ENCODE measurements around the gene SMG6. TPM values are rescaled to one million over a fixed set of nuclear protein-coding genes. Genes with fewer than 3 reads are reported as not detected.

SMG6 gene
- total RNA-seq, 1 donor from 2014 or later, result 28.8 TPM

DNA sequence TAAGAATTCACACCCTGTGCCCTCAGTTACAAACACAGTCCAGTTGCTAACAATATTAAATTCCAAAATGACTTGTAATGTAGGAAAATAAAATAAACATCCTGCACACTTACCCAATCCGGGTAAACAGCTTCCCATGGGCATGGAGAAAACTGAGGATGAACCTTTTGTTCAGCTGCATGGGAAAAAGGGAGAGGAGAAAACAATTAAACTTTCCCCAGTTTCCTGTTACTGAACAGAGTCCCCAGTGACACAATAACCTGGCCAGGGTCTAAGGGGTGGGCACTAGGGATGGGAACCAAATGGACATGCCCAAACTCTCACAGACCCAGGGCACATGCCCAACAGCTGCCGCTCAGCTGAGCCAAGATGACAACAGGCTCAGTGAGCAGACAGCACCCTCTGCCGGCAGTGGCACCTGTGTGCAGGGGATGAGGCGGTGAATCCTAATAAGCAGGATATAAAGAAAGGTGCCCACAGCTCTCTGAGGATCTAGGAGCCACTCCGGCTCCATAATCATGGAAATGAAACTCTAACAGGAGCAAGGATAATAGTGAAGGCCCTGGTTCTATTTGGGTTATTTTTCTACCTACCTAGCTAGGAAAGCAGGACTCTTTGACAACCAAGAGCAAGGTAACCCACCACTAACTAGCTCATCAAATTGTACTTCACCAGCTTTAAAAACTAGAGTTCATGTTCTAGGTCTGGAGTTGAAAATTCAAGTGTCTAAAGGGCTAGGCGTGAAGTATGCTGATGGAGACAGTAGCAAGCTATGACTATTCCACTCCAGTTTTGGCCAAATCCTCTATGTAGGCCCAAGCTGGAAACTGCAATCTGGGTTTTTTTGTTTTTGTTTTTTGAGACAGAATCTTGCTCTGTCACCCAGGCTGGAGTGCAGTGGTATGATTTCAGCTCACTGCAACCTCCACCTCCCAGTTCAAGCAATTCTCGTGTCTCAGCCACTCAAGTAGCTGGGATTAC lies 58.8 kb downstream of the SMG6 start:
- Histone ChIP-seq H3K27ac (peak overlapping the region; percentile 77), H3K4me3 (no peak overlapping the region), H3K36me3 (peaks cover 19% of the 10 kb centered on the region), H3K4me1 (peaks cover 9% of the 10 kb centered on the region), H3K9me3 (no peaks in the 10 kb centered on the region), H3K27me3 (no peaks in the 10 kb centered on the region)
- intact Hi-C loops (cut with DNase I), result loop anchor here (2.0 kb wide), 1 partner anchor 190 kb away; the partner anchor contains the start of gene HIC1
- ATAC-seq (peak; percentile 99), DNase-seq (peak; percentile 91)
- TF ChIP-seq, protein P1, sequence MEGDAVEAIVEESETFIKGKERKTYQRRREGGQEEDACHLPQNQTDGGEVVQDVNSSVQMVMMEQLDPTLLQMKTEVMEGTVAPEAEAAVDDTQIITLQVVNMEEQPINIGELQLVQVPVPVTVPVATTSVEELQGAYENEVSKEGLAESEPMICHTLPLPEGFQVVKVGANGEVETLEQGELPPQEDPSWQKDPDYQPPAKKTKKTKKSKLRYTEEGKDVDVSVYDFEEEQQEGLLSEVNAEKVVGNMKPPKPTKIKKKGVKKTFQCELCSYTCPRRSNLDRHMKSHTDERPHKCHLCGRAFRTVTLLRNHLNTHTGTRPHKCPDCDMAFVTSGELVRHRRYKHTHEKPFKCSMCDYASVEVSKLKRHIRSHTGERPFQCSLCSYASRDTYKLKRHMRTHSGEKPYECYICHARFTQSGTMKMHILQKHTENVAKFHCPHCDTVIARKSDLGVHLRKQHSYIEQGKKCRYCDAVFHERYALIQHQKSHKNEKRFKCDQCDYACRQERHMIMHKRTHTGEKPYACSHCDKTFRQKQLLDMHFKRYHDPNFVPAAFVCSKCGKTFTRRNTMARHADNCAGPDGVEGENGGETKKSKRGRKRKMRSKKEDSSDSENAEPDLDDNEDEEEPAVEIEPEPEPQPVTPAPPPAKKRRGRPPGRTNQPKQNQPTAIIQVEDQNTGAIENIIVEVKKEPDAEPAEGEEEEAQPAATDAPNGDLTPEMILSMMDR (IDR thresholded peaks at IDR 0.05), result peak; percentile 99

DNA sequence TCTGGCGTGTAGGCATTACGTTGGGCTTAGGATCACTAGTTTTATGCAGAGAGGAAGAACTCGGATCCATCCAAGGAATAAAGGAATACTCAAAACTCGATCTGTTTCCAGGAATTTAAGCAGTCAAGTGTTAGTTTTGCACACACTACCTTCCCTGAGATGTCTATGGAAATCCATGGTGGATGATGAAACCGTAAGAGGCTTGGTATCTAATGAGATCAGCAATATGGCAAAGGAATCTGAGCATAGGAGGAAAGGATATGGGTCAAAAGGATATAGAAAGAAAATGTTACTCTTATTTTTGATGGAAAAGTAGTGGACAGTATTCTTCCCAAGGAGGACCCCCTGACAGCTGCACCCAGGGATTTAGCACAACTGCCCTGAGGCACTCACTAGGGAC lies 59.6 kb downstream of the SMG6 start:
- Histone ChIP-seq H3K36me3 (peaks cover 16% of the 10 kb centered on the region), H3K27me3 (no peaks in the 10 kb centered on the region), H3K9me3 (no peaks in the 10 kb centered on the region), H3K4me3 (no peak overlapping the region), H3K4me1 (peaks cover 11% of the 10 kb centered on the region), H3K27ac (peak overlapping the region; percentile 77)
- DNase-seq, result no peak
- intact Hi-C loops (cut with DNase I), result loop anchor here (2.0 kb wide), 1 partner anchor 189 kb away; the partner anchor contains the start of gene HIC1
- ATAC-seq, result no peak
- TF ChIP-seq, protein P1 (IDR thresholded peaks at IDR 0.05), result no peak

DNA sequence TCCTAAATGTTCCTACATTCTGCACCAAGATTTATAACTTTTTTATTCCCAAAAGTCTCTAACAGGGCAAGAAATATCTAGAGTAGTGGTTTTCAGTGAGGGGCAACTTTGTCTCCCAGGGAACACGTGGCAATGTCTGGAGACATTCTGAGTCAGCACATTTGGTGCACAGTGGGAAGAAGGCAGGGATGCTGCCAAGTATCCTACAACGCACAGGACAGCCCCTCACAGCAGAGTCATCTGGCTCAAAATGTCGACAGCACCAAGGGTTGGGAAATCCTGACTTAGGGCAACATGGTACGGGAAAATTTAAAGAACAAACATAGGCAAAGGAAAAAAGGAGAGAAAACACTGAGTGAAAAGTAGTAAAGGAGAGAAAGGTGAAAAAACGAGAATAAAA lies 61.8 kb downstream of the SMG6 start:
- Histone ChIP-seq H3K9me3 (no peaks in the 10 kb centered on the region), H3K36me3 (peaks cover 15% of the 10 kb centered on the region)

DNA sequence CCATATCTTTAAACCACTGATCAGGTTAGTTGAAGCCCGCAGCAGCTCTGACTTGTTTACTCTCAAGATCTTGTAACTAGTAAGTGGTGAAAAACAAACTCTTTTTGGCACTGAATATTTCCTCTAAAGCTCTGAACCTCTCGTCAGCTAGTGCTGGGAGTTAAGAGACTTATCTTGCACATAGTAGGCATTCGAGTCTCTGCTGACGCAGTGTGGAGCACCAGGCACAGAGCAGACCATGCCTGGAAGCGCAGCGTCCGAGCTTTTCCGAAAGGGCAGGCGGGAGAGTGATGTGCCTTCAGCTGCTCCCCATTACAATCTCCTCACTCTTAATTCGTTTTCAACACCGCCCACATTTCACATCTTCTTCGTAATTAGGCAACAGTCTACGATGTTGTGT lies 63.0 kb downstream of the SMG6 start:
- TF ChIP-seq, protein P1 (IDR thresholded peaks at IDR 0.05), result no peak
- Histone ChIP-seq H3K27ac (peak overlapping the region; percentile 24), H3K4me3 (no peak overlapping the region), H3K27me3 (no peaks in the 10 kb centered on the region), H3K36me3 (peaks cover 15% of the 10 kb centered on the region), H3K9me3 (no peaks in the 10 kb centered on the region), H3K4me1 (peaks cover 36% of the 10 kb centered on the region)
- ATAC-seq (no peak), DNase-seq (no peak)
- intact Hi-C loops (cut with DNase I), result no loop called here

More for the DNA sequence above, 61.8 kb downstream of the SMG6 start:
- ATAC-seq, result no peak
- TF ChIP-seq, protein P1 (IDR thresholded peaks at IDR 0.05), result no peak
- DNase-seq, result no peak
- Histone ChIP-seq H3K27me3 (no peaks in the 10 kb centered on the region), H3K4me3 (no peak overlapping the region), H3K4me1 (peaks cover 25% of the 10 kb centered on the region), H3K27ac (no peak overlapping the region)
- intact Hi-C loops (cut with DNase I), result no loop called here

DNA sequence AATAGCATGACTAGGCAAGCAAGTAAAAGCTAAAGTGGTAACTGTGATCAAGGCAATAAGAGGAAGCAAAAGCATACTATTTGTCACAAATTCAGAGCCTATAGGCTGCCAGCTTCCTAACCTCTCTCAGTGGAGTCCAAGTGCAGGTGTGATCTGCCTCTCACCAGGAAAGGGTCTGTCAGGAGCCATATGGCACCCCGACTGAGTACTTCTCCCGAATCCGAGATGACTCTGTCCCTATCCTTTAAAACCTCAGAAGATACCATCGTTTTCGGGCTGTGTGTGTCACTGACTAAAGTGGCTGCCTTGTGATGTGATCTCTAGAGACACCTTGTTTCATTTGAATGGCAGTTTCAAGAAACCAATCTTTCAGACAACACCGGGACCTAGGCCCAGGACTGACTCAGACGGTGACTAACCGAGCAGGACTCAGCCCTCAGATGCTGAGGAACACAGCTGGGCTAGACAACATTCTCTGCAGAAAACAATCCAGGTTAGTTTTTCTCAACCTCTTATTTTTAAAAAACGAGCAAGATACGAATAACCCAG lies 63.6 kb downstream of the SMG6 start:
- ATAC-seq (no peak), DNase-seq (no peak)
- H3K9me3 ChIP-seq, result no peaks in the 10 kb centered on the region
- H3K27me3 ChIP-seq, result no peaks in the 10 kb centered on the region
- TF ChIP-seq, protein P1 (IDR thresholded peaks at IDR 0.05), result no peak
- H3K4me3 ChIP-seq, result no peak overlapping the region
- peaks cover 15% of the 10 kb centered on the region for H3K36me3 ChIP-seq
- intact Hi-C loops (cut with DNase I), result no loop called here
- peaks cover 38% of the 10 kb centered on the region for H3K4me1 ChIP-seq
- H3K27ac ChIP-seq, result peak overlapping the region; percentile 24
